HepG2 (cell line): ENCODE results near the gene WDR18. TPM values are rescaled to one million over a fixed set of nuclear protein-coding genes. Genes with fewer than 3 reads are reported as not detected.

Experiments used
- ARNT2 ChIP-seq: sonication (generic); formaldehyde crosslinking; IDR thresholded peaks from 2 replicates; pipeline ENCODE4 v1.8.0; 2022; ENCODE audit warnings: mild to moderate bottlenecking, low read depth, missing genetic modification reagents, moderate library complexity
- DMTF1 ChIP-seq: sonication (generic); formaldehyde crosslinking; IDR thresholded peaks from 2 replicates; pipeline ENCODE4 v1.4.0; 2020; ENCODE audit warnings: mild to moderate bottlenecking, missing genetic modification reagents
- EEA1 ChIP-seq: sonication (generic); formaldehyde crosslinking; IDR thresholded peaks from 2 replicates; pipeline ENCODE4 v1.5.1; 2020; ENCODE audit warnings: mild to moderate bottlenecking, missing genetic modification reagents, borderline replicate concordance
- HNF4A ChIP-seq: sonication (generic); formaldehyde crosslinking; IDR thresholded peaks from 2 replicates; pipeline ENCODE4 v1.4.0; 2020; ENCODE audit warnings: missing genetic modification reagents
- HOMEZ ChIP-seq: IDR thresholded peaks from 2 replicates; pipeline ENCODE4 v1.6.1; 2016; ENCODE audit warnings: low read depth
- LBX2 ChIP-seq: sonication (generic); formaldehyde crosslinking; IDR thresholded peaks from 2 replicates; pipeline ENCODE4 v1.5.0; 2020; ENCODE audit warnings: missing genetic modification reagents, mild to moderate bottlenecking, borderline replicate concordance
- MAFF ChIP-seq: IDR thresholded peaks from 2 replicates; pipeline ENCODE4 v1.6.1; 2011; ENCODE audit warnings: low read depth, low read length, improper control_type of control experiment
- MTA1 ChIP-seq: sonication (generic); formaldehyde crosslinking; IDR thresholded peaks from 2 replicates; pipeline ENCODE4 v1.4.0; 2020; ENCODE audit warnings: missing genetic modification reagents, mild to moderate bottlenecking, borderline replicate concordance
- NFE2L1 ChIP-seq: sonication (generic); formaldehyde crosslinking; IDR thresholded peaks from 2 replicates; pipeline ENCODE4 v1.4.0; 2020; ENCODE audit warnings: missing genetic modification reagents, mild to moderate bottlenecking, borderline replicate concordance
- POGZ ChIP-seq: sonication (generic); formaldehyde crosslinking; IDR thresholded peaks from 2 replicates; pipeline ENCODE4 v1.4.0; 2020; ENCODE audit warnings: mild to moderate bottlenecking, missing genetic modification reagents
- RBFOX2 ChIP-seq: fragments of 200-400 bp; formaldehyde crosslinking; IDR thresholded peaks from 2 replicates; pipeline ENCODE4 v1.6.1; 2017; ENCODE audit warnings: low read depth, mild to moderate bottlenecking, low read length
- TAF1 ChIP-seq: sonication (generic); formaldehyde crosslinking; IDR thresholded peaks from 2 replicates; pipeline ENCODE4 v1.4.0; 2020; ENCODE audit warnings: missing genetic modification reagents
- TOPORS ChIP-seq: sonication (generic); formaldehyde crosslinking; IDR thresholded peaks from 2 replicates; pipeline ENCODE4 v1.8.0; 2023; ENCODE audit warnings: mild to moderate bottlenecking, missing genetic modification reagents
- ZKSCAN5 ChIP-seq: sonication (generic); formaldehyde crosslinking; IDR thresholded peaks from 2 replicates; pipeline ENCODE4 v1.5.1; 2020; ENCODE audit warnings: mild to moderate bottlenecking, missing genetic modification reagents
- ZNF562 ChIP-seq: sonication (generic); formaldehyde crosslinking; IDR thresholded peaks from 2 replicates; pipeline ENCODE4 v1.8.0; 2022; ENCODE audit warnings: missing genetic modification reagents, borderline replicate concordance
- ZNF574 ChIP-seq: sonication (generic); formaldehyde crosslinking; IDR thresholded peaks from 2 replicates; pipeline ENCODE4 v1.4.0; 2020; ENCODE audit warnings: missing genetic modification reagents
- ZNF704 ChIP-seq: sonication (generic); formaldehyde crosslinking; IDR thresholded peaks from 2 replicates; pipeline ENCODE4 v1.8.1; 2023; ENCODE audit warnings: mild to moderate bottlenecking, inconsistent platforms, moderate library complexity, missing genetic modification reagents, borderline replicate concordance
- ZNF75D ChIP-seq: sonication (generic); formaldehyde crosslinking; IDR thresholded peaks from 2 replicates; pipeline ENCODE4 v1.8.1; 2023; ENCODE audit warnings: missing genetic modification reagents, mild to moderate bottlenecking, borderline replicate concordance
- ZNF790 ChIP-seq: sonication (generic); formaldehyde crosslinking; IDR thresholded peaks from 2 replicates; pipeline ENCODE4 v1.8.0; 2022; ENCODE audit warnings: missing genetic modification reagents, mild to moderate bottlenecking, borderline replicate concordance
- ZSCAN12 ChIP-seq: sonication (generic); formaldehyde crosslinking; IDR thresholded peaks from 2 replicates; pipeline ENCODE4 v1.9.0; 2021; ENCODE audit warnings: mild to moderate bottlenecking, missing genetic modification reagents
- polyA plus RNA-seq, 8 experiments: library from polyadenylated mRNA; depleted of rRNA in 3 of 8; stranded (reverse) in 7 of 8; unstranded in 1 of 8; fragments of >200 nt; fragmentation: Illumina TruSeq in 4 of 8; extraction: Trizol in 4 of 8; gene quantifications; 2 replicates each; pipeline versions ENCODE4 v1.2.1 to v1.2.3, GENCODE V29; 2011 to 2016; ENCODE audit warnings: low read depth in 4 of 8, missing spikeins in 1 of 8, mixed read lengths in 1 of 8; ENCODE audit not compliant: insufficient read depth in 1 of 8
- total RNA-seq, 5 experiments: library from RNA; depleted of rRNA; stranded (reverse); fragments of >200 nt; fragmentation: Illumina TruSeq; extraction: Trizol; gene quantifications; 2 replicates each; pipeline ENCODE4 v1.2.3, GENCODE V29; 2016; ENCODE audit warnings: low read depth in 1 of 5

WDR18 gene
- total and polyA plus RNA-seq, 2 of the 13 experiments (the other 11 are each of a cell fraction or from before 2014, with no cell fraction given) = 36.4 to 47.6 TPM

- TF ChIP-seq HOMEZ (CRISPR knock-in tag) = no peak
- no peak for TF ChIP-seq LBX2 (CRISPR knock-in tag)
- TF ChIP-seq ZNF790 (CRISPR knock-in tag) = no peak
- no peak for TF ChIP-seq ZNF574 (CRISPR knock-in tag)
- TF ChIP-seq MAFF = no peak
- no peak for TF ChIP-seq ZNF562 (CRISPR knock-in tag)
- TF ChIP-seq ZNF75D = no peak
- no peak for TF ChIP-seq ZSCAN12
- TF ChIP-seq RBFOX2 = 0 out of 2 replicates have a peak, but pooled peaks have one; percentile 1
- TF ChIP-seq POGZ = no peak
- TF ChIP-seq ZNF704 = no peak
- 0 out of 2 replicates have a peak, but pooled peaks have one; percentile 6 for TF ChIP-seq ARNT2 (CRISPR knock-in tag)
- TF ChIP-seq TAF1 (CRISPR knock-in tag) = no peak
- no peak for TF ChIP-seq MTA1 (CRISPR knock-in tag)
- TF ChIP-seq ZKSCAN5 = no peak
- TF ChIP-seq HNF4A (CRISPR knock-in tag) = no peak
- TF ChIP-seq DMTF1 = no peak
- TF ChIP-seq NFE2L1 (CRISPR knock-in tag) = no peak
- TF ChIP-seq TOPORS (CRISPR knock-in tag) = no peak
- TF ChIP-seq EEA1 (CRISPR knock-in tag) = no peak
These were observed 42.9 kb downstream of the WDR18 start (continued) for GRCh38 chr19:1026783-1027649.
